Upper lobe of left lung (tissue), 4 donors: ENCODE measurements around the gene FGF12.

ENCODE experiments used
- CTCF ChIP-seq, 6 experiments: fragments of 450-650 bp in 4 of 6; fragments of 200-600 bp in 2 of 6; sonication (generic) in 2 of 6; IDR thresholded peaks; one replicate each; pipeline ENCODE4 v1.5.1; 2016 to 2019; ENCODE audit warnings: antibody characterized with exemption in 6 of 6
- EP300 ChIP-seq, 4 donors: sonication (generic); formaldehyde crosslinking; IDR thresholded peaks; one replicate each; pipeline ENCODE4 v1.5.1; 2017; ENCODE audit warnings: antibody characterized with exemption in 4 of 4, control low read depth in 2 of 4
- POLR2A ChIP-seq, 4 donors: fragments of 450-650 bp; IDR thresholded peaks; one replicate each; pipeline ENCODE4 v1.5.1; 2016 to 2017; ENCODE audit warnings: antibody characterized with exemption in 4 of 4, mild to moderate bottlenecking in 2 of 4
- POLR2AphosphoS5 ChIP-seq, 2 donors: sonication (generic); formaldehyde crosslinking; IDR thresholded peaks; one replicate each; pipeline ENCODE4 v1.5.1; 2017; ENCODE audit warnings: antibody characterized with exemption in 2 of 2

- TF ChIP-seq POLR2A (IDR thresholded peaks at IDR 0.05): no peak
- no peak for TF ChIP-seq POLR2AphosphoS5 (IDR thresholded peaks at IDR 0.05)
- TF ChIP-seq CTCF (IDR thresholded peaks at IDR 0.05): no peak
- no peak for TF ChIP-seq EP300 (IDR thresholded peaks at IDR 0.05)
Observed at GRCh38 chr3:192177383-192177782, 550.0 kb downstream of the FGF12 start.
